HG02840 (cell line): Measurements from ENCODE around the gene RNF217.
"Not testable (repeated sequence)": the region's sequence is repeated elsewhere in the genome, so short reads cannot be mapped to it uniquely, and the experiment has no call there.

ENCODE experiments used
- ATAC-seq: cut with Tn5 transposase; IDR thresholded peaks from one replicate; pipeline ENCODE4 v1.9.1; 2021; ENCODE audit warnings: mild to moderate bottlenecking, moderate library complexity, moderate number of reproducible peaks; ENCODE audit not compliant: unreplicated experiment, low FRiP score

Gene RNF217

GRCh38 chr6:125048274-125048673, 86.0 kb downstream of the RNF217 start:
- ATAC-seq = no peak

DNA sequence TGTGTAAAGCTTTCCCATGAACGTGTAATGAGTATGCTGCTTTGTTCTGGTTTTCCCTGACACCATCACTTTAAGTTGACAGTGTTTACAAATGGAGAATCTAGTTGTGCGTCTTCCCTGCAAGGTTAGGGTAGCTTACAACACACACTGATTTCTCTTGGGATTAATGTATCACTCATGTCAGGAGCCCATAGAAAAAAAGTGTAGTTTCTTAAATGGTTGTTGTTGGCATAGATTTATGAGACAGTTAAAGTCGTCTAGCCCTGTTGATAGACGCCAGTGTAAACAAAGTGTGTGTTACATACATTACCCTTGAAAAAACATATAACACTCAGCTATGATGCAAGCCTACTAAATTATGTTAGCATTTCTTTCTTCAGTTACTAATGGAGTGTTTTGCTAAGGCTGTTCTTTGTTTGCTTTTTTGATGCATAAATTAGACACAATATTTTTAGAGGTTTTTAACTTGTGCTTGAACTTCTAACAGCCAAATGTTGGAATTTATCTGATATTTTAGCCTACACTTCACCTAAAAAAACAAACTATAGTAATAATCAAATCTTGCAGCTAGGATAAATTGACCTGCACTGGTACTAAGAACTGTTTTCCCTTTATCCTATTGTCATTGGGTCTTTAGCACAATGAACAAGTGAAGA, 88.6 kb downstream of the RNF217 start:
- no peak for ATAC-seq

GRCh38 chr6:125053809-125054208, 91.6 kb downstream of the RNF217 start:
- no peak for ATAC-seq

DNA sequence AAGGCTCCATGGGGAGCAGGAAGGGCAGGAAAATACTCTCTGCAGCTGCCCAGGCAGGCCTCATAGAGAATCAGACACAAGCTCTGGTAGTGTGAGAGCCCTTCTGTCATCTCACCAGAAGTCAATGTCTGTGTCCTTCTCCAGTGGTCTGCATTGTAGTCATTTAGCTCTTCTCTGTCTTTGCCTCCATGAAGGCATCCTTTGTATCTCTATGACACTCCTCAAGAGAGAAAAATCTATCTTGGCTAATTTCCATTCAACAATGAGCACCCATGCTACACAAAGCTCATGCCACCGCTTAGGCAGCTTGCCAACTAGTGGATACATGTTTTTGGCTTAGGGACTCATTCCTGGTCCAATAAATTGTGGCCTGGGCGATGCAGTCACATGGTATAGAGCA, 92.1 kb downstream of the RNF217 start:
- no peak for ATAC-seq

GRCh38 chr6:125057392-125058246, 95.4 kb downstream of the RNF217 start:
- no peak for ATAC-seq

DNA sequence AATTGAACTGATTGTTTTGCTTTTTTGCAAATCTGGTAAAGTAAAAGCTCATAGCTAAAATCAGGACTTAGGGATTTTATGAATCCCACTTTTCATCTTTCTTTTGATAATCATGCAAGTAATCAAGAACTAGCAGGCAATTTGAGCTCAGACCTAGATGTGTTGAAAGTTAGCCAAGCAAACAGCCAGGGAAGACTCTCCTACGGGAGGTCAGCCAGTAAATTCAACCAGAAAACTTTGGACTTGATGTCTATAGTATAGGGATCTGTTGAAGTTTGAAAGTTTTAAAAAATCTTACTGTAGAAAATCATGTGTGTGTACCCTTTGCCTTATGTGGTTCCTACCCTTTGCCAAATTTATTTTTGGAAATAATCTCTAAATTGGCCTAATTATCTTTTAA, 96.3 kb downstream of the RNF217 start:
- ATAC-seq = no peak

DNA sequence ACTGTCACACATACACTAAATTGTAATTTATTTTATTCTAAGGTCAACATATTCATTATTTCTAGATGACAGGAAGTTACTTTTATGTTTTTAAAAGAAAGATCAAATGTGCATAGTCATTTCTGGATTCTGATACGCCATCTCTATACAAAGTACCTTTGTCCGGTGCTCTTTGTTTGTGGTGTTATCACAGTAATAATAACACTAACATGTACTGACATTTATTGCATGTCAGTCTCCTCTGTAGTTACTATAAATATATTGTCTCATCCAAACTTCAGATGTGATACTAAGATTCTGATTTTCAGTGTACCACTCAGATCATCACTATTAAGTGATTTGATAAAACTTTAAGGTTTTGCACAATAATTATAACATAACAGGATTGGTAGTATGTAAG, 101.1 kb downstream of the RNF217 start:
- ATAC-seq = no peak

GRCh38 chr6:125066140-125066539, 103.9 kb downstream of the RNF217 start:
- no peak for ATAC-seq

DNA sequence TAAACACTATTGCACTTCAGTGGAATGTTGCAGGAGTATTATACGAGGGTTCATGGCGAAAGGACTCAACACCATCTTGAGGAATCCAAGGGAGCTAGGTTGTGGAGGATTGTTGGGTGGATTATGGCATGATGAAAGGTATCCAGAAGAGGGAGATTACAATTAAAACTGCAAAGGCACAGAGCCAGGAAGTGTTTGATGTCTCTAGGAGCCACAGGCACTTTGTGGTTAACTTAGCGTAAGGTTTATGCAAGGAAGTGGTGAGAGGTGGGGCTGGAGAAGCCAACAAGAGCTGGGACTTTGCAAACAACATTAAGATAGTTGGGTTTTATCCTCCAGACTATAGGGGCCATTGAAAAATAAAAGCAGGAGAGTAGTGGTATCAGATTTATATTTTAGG, 104.7 kb downstream of the RNF217 start:
- no peak for ATAC-seq

DNA sequence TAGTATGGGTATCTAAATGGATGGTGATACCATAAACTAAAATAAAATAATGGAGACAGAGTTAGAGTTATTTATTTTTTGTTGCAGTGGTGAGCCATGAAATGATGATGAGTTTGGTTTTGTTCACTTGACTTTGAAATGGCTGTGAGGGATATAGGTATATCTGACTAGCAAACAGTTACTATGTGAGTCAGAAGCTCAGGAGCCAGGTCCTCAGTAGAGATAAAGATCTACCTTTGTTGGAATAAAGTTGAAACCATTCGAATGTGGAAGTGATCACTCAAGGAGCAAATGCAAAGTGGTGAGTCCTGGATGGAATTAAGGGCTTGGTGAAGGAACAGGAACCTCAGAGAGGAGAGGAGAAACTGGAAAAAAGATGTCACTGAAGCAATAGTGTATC, 105.3 kb downstream of the RNF217 start:
- ATAC-seq = no peak

- no peak for ATAC-seq
Measured at GRCh38 chr6:125073071-125073470, 110.8 kb downstream of the RNF217 start.

DNA sequence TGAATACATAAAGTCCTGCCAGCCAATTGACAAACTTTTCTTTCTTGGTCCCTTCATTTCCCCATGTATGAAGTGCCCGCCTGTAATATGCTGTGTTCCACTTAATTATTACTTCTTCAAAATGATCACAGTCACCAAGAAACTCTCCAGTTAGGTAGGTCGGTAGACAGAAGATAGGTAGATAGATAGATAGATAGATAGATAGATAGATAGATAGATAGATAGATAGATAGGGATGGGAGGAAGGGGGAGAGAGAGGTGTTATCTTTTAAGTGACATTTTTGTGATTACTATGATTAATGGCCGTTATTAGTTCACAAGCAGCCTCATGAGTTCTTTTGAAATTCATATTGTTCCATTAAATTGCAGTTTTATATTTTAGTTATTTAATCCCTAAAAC, 111.9 kb downstream of the RNF217 start:
- ATAC-seq = no peak

- not testable (repeated sequence) for ATAC-seq
Measured at GRCh38 chr6:125075073-125075472, 112.8 kb downstream of the RNF217 start.

- ATAC-seq = no peak
Measured at GRCh38 chr6:125075741-125076481, 113.7 kb downstream of the RNF217 start.

DNA sequence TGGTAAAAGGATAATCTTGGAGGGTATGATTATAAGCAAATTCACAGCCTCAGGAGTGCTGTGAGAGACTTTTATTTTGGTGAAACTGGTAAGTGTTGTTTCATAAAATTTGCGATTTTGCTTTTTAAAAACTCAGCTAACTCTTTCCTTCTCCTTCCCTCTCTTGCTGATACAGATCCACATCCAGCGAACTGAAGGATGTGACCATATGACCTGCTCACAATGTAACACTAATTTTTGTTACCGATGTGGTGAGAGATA, 114.2 kb downstream of the RNF217 start:
- ATAC-seq = no peak

- no peak for ATAC-seq
Measured at GRCh38 chr6:125077453-125077852, 115.2 kb downstream of the RNF217 start.

DNA sequence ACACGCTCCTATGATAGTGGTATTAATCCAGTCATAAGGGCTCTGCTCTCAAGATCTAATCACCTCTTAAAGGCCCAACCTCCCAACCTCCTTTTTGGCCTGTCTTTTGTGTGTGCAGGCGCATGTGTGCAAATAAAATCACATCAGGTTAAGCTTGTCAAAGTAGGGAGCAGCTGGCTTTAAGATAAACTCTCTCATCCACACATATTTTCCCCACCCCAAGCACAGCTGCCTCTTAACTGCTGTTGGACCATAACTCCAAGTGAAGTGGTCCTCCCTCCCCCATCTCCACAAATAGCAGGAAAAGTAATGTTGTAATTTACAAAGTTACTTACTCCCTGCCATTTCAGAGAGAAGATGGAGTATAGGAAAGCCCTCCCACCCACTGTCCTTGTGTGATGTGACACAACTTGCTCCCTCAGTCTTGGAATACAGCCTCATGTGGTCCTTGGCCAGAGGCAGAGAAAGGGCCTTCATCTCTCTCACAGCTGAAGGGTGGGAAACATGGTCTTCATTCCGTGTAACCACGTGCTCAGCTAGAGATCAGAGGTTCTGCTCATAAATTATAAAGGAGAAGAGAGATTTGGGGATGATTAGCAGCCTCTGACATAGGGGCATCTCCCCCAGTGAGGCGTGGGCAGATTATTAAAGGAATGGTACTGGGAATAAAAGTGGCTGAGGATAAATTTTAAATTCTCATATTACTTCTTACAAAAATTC, 116.5 kb downstream of the RNF217 start:
- no peak for ATAC-seq

- no peak for ATAC-seq
Measured at GRCh38 chr6:125082908-125083683, 120.9 kb downstream of the RNF217 start.

DNA sequence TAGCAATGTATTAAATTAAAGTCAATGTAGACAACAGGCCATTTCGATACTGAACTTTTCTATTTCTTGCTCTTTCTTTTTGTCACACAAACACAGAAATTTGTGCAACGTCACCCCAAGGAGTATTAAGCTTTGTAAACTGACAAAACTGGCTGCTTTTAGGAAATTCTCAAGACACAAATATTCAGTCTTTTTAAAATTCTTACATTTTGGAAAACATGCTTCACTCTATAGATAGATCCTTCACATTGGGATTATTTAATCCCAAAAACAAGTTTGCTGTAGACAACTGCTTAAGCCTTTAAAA, 121.4 kb downstream of the RNF217 start:
- no peak for ATAC-seq

GRCh38 chr6:125086716-125087115, 124.5 kb downstream of the RNF217 start:
- no peak for ATAC-seq
